A549 (cell line): Measurements from ENCODE around the gene CTSC.
"Not testable (repeated sequence)": the region's sequence is repeated elsewhere in the genome, so short reads cannot be mapped to it uniquely, and the experiment has no call there.

ENCODE experiments used
- CEBPB ChIP-seq, 2 experiments: fragments of >200 bp in 1 of 2; sonication (Bioruptor Twin) in 1 of 2; formaldehyde crosslinking in 1 of 2; IDR thresholded peaks; 2 replicates each; pipeline ENCODE4 v1.6.1; 2012 to 2016
- CHD2 ChIP-seq: fragments of 150-350 bp; IDR thresholded peaks from 2 replicates; pipeline ENCODE4 v1.6.1; 2014; ENCODE audit warnings: low read length; ENCODE audit not compliant: partially characterized antibody
- CTCF ChIP-seq: fragments of >200 bp; sonication (Bioruptor Twin); formaldehyde crosslinking; IDR thresholded peaks from 3 replicates; pipeline ENCODE4 v1.5.1; 2016
- EP300 ChIP-seq, 2 experiments: fragments of >200 bp; sonication (Bioruptor Twin); formaldehyde crosslinking; IDR thresholded peaks; 2 replicates in 1 of 2; 3 replicates in 1 of 2; pipeline ENCODE4 v1.6.1; 2016 to 2017
- HOXB13 ChIP-seq: fragments of 250-450 bp; sonication (Bioruptor Pico); IDR thresholded peaks from 2 replicates; pipeline ENCODE4 v1.5.0; 2020; ENCODE audit warnings: low read depth, mild to moderate bottlenecking, moderate library complexity
- JUN ChIP-seq, 2 experiments: fragments of >200 bp; sonication (Bioruptor Twin); formaldehyde crosslinking; IDR thresholded peaks; 2 replicates in 1 of 2; 3 replicates in 1 of 2; pipeline ENCODE4 v1.6.1; 2016 to 2017
- MAX ChIP-seq: IDR thresholded peaks from 2 replicates; pipeline ENCODE4 v1.6.1; 2012
- POLR2A ChIP-seq: IDR thresholded peaks from 2 replicates; pipeline ENCODE4 v1.6.1; 2012; ENCODE audit warnings: mild to moderate bottlenecking, low read length
- REST ChIP-seq: fragments of 200-600 bp; sonication (generic); IDR thresholded peaks from 2 replicates; pipeline ENCODE4 v1.6.1; 2016; ENCODE audit warnings: antibody characterized with exemption, mild to moderate bottlenecking, moderate library complexity
- SMC3 ChIP-seq: fragments of >200 bp; sonication (Bioruptor Twin); formaldehyde crosslinking; IDR thresholded peaks from 3 replicates; pipeline ENCODE4 v1.6.1; 2018; ENCODE audit warnings: inconsistent platforms
- USF2 ChIP-seq: fragments of 450-650 bp; IDR thresholded peaks from 2 replicates; pipeline ENCODE4 v1.6.1; 2014; ENCODE audit warnings: antibody characterized with exemption

- TF ChIP-seq SMC3; CTCF; MAX; POLR2A; HOXB13 (CRISPR knock-in tag); USF2; CHD2; REST; CEBPB (IDR thresholded peaks at IDR 0.05); EP300 (IDR thresholded peaks at IDR 0.05); JUN (IDR thresholded peaks at IDR 0.05): not testable (repeated sequence)
Measured at GRCh38 chr11:88321412-88321811, 16.1 kb downstream of the CTSC start.
